Measurements from ENCODE around the gene YBEY.
A peak's percentile ranks its signal among the peaks of the same experiment; 100 is the strongest.

GRCh38 chr21:46325073-46325912 is 39.2 kb downstream of the YBEY start:
- TF ChIP-seq CTCF (conservative IDR thresholded peaks at IDR 0.05; ENCODE audit: low read length), result peak; percentile 35
- no peak for TF ChIP-seq EZH2phosphoT487 (IDR thresholded peaks at IDR 0.05; ENCODE audit: borderline replicate concordance)
